Astrocyte of the spinal cord (primary cell): ENCODE measurements around the gene MTCL1.

Experiments
- DNase-seq: peaks from one replicate; pipeline ENCODE4 v3.0.0; 2011; ENCODE audit warnings: low read depth, low spot score
- H3K4me3 ChIP-seq: 2 replicates; pipeline ENCODE4 v1.5.1; 2011; ENCODE audit warnings: low read depth, mild to moderate bottlenecking, low read length, moderate library complexity
- in situ Hi-C: cut with HindIII; loops from 2 replicates; pipeline ENCODE4 v1.10.0; 2017; ENCODE audit warnings: low sequenced_read_pairs
- TF ChIP-seq, protein P1 (sequence below): IDR thresholded peaks from 2 replicates; pipeline ENCODE4 v1.5.1; 2012; ENCODE audit warnings: low read depth, mild to moderate bottlenecking, low read length, inconsistent platforms

MTCL1 gene

GRCh38 chr18:8779251-8779650, 73.9 kb downstream of the MTCL1 start:
- no peak overlapping the region for H3K4me3 ChIP-seq
- TF ChIP-seq, protein P1, sequence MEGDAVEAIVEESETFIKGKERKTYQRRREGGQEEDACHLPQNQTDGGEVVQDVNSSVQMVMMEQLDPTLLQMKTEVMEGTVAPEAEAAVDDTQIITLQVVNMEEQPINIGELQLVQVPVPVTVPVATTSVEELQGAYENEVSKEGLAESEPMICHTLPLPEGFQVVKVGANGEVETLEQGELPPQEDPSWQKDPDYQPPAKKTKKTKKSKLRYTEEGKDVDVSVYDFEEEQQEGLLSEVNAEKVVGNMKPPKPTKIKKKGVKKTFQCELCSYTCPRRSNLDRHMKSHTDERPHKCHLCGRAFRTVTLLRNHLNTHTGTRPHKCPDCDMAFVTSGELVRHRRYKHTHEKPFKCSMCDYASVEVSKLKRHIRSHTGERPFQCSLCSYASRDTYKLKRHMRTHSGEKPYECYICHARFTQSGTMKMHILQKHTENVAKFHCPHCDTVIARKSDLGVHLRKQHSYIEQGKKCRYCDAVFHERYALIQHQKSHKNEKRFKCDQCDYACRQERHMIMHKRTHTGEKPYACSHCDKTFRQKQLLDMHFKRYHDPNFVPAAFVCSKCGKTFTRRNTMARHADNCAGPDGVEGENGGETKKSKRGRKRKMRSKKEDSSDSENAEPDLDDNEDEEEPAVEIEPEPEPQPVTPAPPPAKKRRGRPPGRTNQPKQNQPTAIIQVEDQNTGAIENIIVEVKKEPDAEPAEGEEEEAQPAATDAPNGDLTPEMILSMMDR: no peak
- DNase-seq: no peak
- in situ Hi-C loops: no loop called here

DNA sequence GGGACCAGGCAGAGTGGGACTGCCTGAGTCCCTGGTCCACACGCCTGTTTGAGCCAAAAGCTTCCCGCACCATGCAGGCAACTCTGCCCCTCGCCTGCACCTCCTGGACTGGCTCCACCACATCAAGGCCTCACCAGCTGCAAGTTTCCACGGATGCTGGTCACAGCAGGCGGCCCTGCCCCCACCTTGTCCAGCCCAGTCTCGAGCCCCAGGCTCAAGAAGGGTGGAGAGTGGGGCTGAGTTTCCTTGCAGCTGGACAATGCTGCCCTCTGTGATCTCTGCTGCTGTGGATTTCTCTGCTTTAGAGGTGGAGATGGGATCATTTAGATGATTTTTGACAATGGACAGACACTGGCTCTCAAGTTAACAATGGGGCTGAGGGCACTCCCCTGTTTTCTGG, 74.9 kb downstream of the MTCL1 start:
- TF ChIP-seq, protein P1: no peak
- DNase-seq: no peak
- no peak overlapping the region for H3K4me3 ChIP-seq
- in situ Hi-C loops: no loop called here

- in situ Hi-C loops: no loop called here
- TF ChIP-seq, protein P1: no peak
- no peak overlapping the region for H3K4me3 ChIP-seq
- no peak for DNase-seq
Observed at GRCh38 chr18:8781671-8782070, 76.3 kb downstream of the MTCL1 start.

- TF ChIP-seq, protein P1: no peak
- in situ Hi-C loops: no loop called here
- no peak for DNase-seq
- no peak overlapping the region for H3K4me3 ChIP-seq
Observed at GRCh38 chr18:8783335-8783993, 78.1 kb downstream of the MTCL1 start.

DNA sequence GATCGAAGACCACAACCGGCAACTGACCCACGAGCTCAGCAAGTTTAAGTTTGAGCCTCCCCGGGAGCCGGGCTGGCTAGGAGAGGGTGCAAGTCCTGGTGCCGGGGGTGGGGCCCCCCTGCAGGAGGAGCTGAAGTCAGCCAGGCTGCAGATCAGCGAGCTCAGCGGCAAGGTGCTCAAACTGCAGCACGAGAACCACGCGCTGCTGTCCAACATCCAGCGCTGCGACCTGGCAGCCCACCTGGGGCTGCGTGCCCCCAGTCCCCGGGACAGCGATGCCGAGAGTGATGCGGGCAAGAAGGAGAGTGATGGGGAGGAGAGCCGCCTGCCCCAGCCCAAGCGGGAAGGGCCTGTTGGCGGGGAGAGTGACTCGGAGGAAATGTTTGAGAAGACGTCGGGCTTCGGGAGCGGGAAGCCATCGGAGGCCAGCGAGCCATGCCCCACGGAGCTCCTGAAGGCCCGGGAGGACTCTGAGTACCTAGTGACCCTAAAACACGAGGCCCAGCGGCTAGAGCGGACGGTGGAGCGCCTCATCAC, 78.7 kb downstream of the MTCL1 start:
- in situ Hi-C loops: no loop called here
- TF ChIP-seq, protein P1: no peak

DNA sequence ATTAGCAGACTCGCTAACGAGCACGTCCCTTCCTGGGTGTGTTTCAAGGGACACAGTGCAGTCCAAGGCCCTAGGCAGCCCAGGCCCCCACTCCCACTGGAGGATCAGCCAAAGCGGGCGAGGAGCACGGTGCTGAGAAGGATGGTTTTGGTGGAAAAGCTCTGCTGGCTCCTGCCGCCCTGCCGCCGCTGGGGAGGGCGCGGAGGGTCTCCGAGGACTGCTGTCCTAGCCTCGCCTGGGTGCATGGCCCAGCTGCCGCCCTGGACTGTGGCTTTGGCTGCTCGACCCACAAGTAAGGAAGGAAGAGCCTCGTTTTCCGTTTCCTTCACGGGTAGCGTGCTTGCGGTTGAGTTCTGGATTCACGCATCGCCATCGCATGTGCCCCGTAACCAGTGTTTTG, 79.9 kb downstream of the MTCL1 start:
- TF ChIP-seq, protein P1: no peak
- in situ Hi-C loops: no loop called here
- DNase-seq: no peak
- no peak overlapping the region for H3K4me3 ChIP-seq

More for the DNA sequence above, 78.7 kb downstream of the MTCL1 start:
- no peak for DNase-seq
- H3K4me3 ChIP-seq: no peak overlapping the region
